ENCODE data around the gene CENPW. TPM values are rescaled to one million over a fixed set of nuclear protein-coding genes. Genes with fewer than 3 reads are reported as not detected.

The CENPW gene
- total RNA-seq, 2 experiments from 2014 or later, result 1.0 to 1.1 TPM

GRCh38 chr6:126372626-126373025 is 32.7 kb downstream of the CENPW start:
- no peak overlapping the region for H3K4me3 ChIP-seq (ENCODE audit: low read length)
- no peaks in the 10 kb centered on the region for H3K4me1 ChIP-seq (ENCODE audit: insufficient read depth, low read length)
- H3K36me3 ChIP-seq (ENCODE audit: insufficient read depth, low read length), result no peaks in the 10 kb centered on the region
- Mint-ChIP-seq H3K4me3 (no peak overlapping the region), H3K9me3 (no peaks in the 10 kb centered on the region), H3K36me3 (ENCODE audit: low read depth) (no peaks in the 10 kb centered on the region), H3K27ac (no peak overlapping the region), H3K27me3 (no peaks in the 10 kb centered on the region), H3K4me1 (ENCODE audit: low read depth) (no peaks in the 10 kb centered on the region)
- H3K27me3 ChIP-seq (ENCODE audit: control insufficient read depth in 1 of 2, insufficient read depth in 2 of 2, low read length in 2 of 2), result no peaks in the 10 kb centered on the region
- intact Hi-C loops (cut with DNase I, micrococcal nuclease), result no loop called here
- CTCF ChIA-PET, result no interaction called here
- no peaks in the 10 kb centered on the region for H3K9me3 ChIP-seq (ENCODE audit: control insufficient read depth in 1 of 2, insufficient read depth in 1 of 2, low read length in 2 of 2)
- DNase-seq, result no peak
- POLR2A ChIA-PET, result no interaction called here
- no peak overlapping the region for H3K27ac ChIP-seq (ENCODE audit: low read depth in 1 of 2, low read length in 2 of 2)
- no peak for ATAC-seq (ENCODE audit: poor library complexity)
- no peak for TF ChIP-seq CTCF (IDR thresholded peaks at IDR 0.05)

GRCh38 chr6:126373344-126373743 is 33.4 kb downstream of the CENPW start:
- no peaks in the 10 kb centered on the region for H3K9me3 ChIP-seq (ENCODE audit: control insufficient read depth in 1 of 2, insufficient read depth in 1 of 2, low read length in 2 of 2)
- no peaks in the 10 kb centered on the region for H3K36me3 Mint-ChIP-seq (ENCODE audit: low read depth)
- CTCF ChIA-PET, result interaction anchor here (1.6 kb wide), 1 partner anchor 10 kb away, joined by 4 read pairs; no protein-coding TSS in a partner anchor
- H3K36me3 ChIP-seq (ENCODE audit: insufficient read depth, low read length), result no peaks in the 10 kb centered on the region
- TF ChIP-seq CTCF (IDR thresholded peaks at IDR 0.05), result no peak
- intact Hi-C loops (cut with DNase I, micrococcal nuclease), result no loop called here
- H3K27me3 ChIP-seq (ENCODE audit: control insufficient read depth in 1 of 2, insufficient read depth in 2 of 2, low read length in 2 of 2), result no peaks in the 10 kb centered on the region
- H3K4me1 Mint-ChIP-seq (ENCODE audit: low read depth), result no peaks in the 10 kb centered on the region
- no peaks in the 10 kb centered on the region for H3K27me3 Mint-ChIP-seq
- DNase-seq, result no peak
- no peaks in the 10 kb centered on the region for H3K9me3 Mint-ChIP-seq
- H3K4me3 Mint-ChIP-seq, result no peak overlapping the region
- ATAC-seq (ENCODE audit: poor library complexity), result no peak
- H3K4me1 ChIP-seq (ENCODE audit: insufficient read depth, low read length), result no peaks in the 10 kb centered on the region
- POLR2A ChIA-PET, result no interaction called here
- H3K4me3 ChIP-seq (ENCODE audit: low read length), result no peak overlapping the region
- H3K27ac ChIP-seq (ENCODE audit: low read depth in 1 of 2, low read length in 2 of 2), result no peak overlapping the region
- no peak overlapping the region for H3K27ac Mint-ChIP-seq

GRCh38 chr6:126374372-126374771 is 34.5 kb downstream of the CENPW start:
- intact Hi-C loops (cut with DNase I, micrococcal nuclease), result no loop called here
- no peaks in the 10 kb centered on the region for H3K36me3 ChIP-seq (ENCODE audit: insufficient read depth, low read length)
- no peaks in the 10 kb centered on the region for H3K9me3 ChIP-seq (ENCODE audit: control insufficient read depth in 1 of 2, insufficient read depth in 1 of 2, low read length in 2 of 2)
- no peak for DNase-seq
- ATAC-seq (ENCODE audit: poor library complexity), result no peak
- H3K4me1 ChIP-seq (ENCODE audit: insufficient read depth, low read length), result no peaks in the 10 kb centered on the region
- Mint-ChIP-seq H3K9me3 (no peaks in the 10 kb centered on the region), H3K4me3 (no peak overlapping the region), H3K4me1 (ENCODE audit: low read depth) (no peaks in the 10 kb centered on the region), H3K27me3 (no peaks in the 10 kb centered on the region), H3K36me3 (ENCODE audit: low read depth) (no peaks in the 10 kb centered on the region), H3K27ac (no peak overlapping the region)
- CTCF ChIA-PET, result interaction anchor here (1.6 kb wide), 1 partner anchor 9 kb away, joined by 4 read pairs; no protein-coding TSS in a partner anchor
- TF ChIP-seq CTCF (IDR thresholded peaks at IDR 0.05), result no peak
- POLR2A ChIA-PET, result no interaction called here
- no peaks in the 10 kb centered on the region for H3K27me3 ChIP-seq (ENCODE audit: control insufficient read depth in 1 of 2, insufficient read depth in 2 of 2, low read length in 2 of 2)
- H3K27ac ChIP-seq (ENCODE audit: low read depth in 1 of 2, low read length in 2 of 2), result no peak overlapping the region
- H3K4me3 ChIP-seq (ENCODE audit: low read length), result no peak overlapping the region

Measured in CD4-positive, alpha-beta T cell (primary cell).